OCI-LY7 (cell line): Measurements from ENCODE around the gene DENND5B. TPM values are rescaled to one million over a fixed set of nuclear protein-coding genes. Genes with fewer than 3 reads are reported as not detected.

ENCODE experiments used
- BruUV-seq: library from RNA; stranded (reverse); fragments of 400-500 nt; replicated peaks from 2 replicates; lab custom pipeline; 2021; lab: Mats Ljungman, UMichigan
- CTCF ChIA-PET: fragments of 300-600 bp; sonication (Branson Sonifier 250); formaldehyde crosslinking; loops from one replicate; lab custom pipeline; 2022; ENCODE audit warnings: antibody characterized with exemption; ENCODE audit not compliant: unreplicated experiment; lab: Charles Lee
- POLR2A ChIA-PET: fragments of 300-600 bp; sonication (Branson Sonifier 250); formaldehyde crosslinking; loops from one replicate; lab custom pipeline; 2022; ENCODE audit warnings: antibody characterized with exemption; lab: Charles Lee
- DNase-seq: peaks from one replicate; pipeline ENCODE4 v3.0.0-alpha.2; 2015; ENCODE audit warnings: low spot score
- H2AFZ ChIP-seq: fragments of 200-600 bp; sonication (generic), shearing (Covaris generic); 2 replicates; pipeline ENCODE4 v1.6.1; 2014; ENCODE audit warnings: mild to moderate bottlenecking, antibody characterized with exemption, low read length, moderate library complexity
- H3K27ac ChIP-seq: fragments of 200-600 bp; sonication (generic); 2 replicates; pipeline ENCODE4 v1.5.1; 2014; ENCODE audit warnings: mixed run types, low read depth, mild to moderate bottlenecking, moderate library complexity, low read length, inconsistent platforms; ENCODE audit not compliant: poor library complexity, severe bottlenecking
- H3K36me3 ChIP-seq: fragments of 200-600 bp; sonication (generic); 2 replicates; pipeline ENCODE4 v1.6.1; 2014; ENCODE audit warnings: mild to moderate bottlenecking, antibody characterized with exemption, low read length, moderate library complexity, mixed read lengths; ENCODE audit not compliant: insufficient read depth
- H3K4me1 ChIP-seq: fragments of 200-600 bp; sonication (generic); 2 replicates; pipeline ENCODE4 v1.5.1; 2014; ENCODE audit warnings: mild to moderate bottlenecking, low read length; ENCODE audit not compliant: insufficient read depth, poor library complexity, severe bottlenecking
- H3K4me2 ChIP-seq: fragments of 200-600 bp; sonication (generic); 2 replicates; pipeline ENCODE4 v1.6.1; 2014; ENCODE audit warnings: mild to moderate bottlenecking, low read length
- H3K4me3 ChIP-seq: fragments of 200-600 bp; sonication (generic); 2 replicates; pipeline ENCODE4 v1.5.1; 2014; ENCODE audit warnings: mild to moderate bottlenecking, low read depth, low read length; ENCODE audit not compliant: poor library complexity, severe bottlenecking
- H3K79me2 ChIP-seq: fragments of 200-600 bp; sonication (generic); 2 replicates; pipeline ENCODE4 v1.6.1; 2016; ENCODE audit warnings: low read depth, mild to moderate bottlenecking, low read length, moderate library complexity, mixed read lengths; ENCODE audit not compliant: insufficient read depth
- H3K9me2 ChIP-seq: fragments of 200-600 bp; sonication (generic); 2 replicates; pipeline ENCODE4 v1.6.1; 2016; ENCODE audit warnings: mild to moderate bottlenecking, low read length, mixed read lengths; ENCODE audit not compliant: insufficient read depth
- H3K9me3 ChIP-seq: fragments of 200-600 bp; sonication (generic); 2 replicates; pipeline ENCODE4 v1.6.1; 2014; ENCODE audit warnings: mild to moderate bottlenecking, mixed run types, low read length, mixed read lengths
- H4K20me1 ChIP-seq: fragments of 200-600 bp; sonication (generic); 2 replicates; pipeline ENCODE4 v1.6.1; 2014; ENCODE audit warnings: mild to moderate bottlenecking, antibody characterized with exemption, low read length, moderate library complexity, mixed read lengths; ENCODE audit not compliant: insufficient read depth
- EZH2phosphoT487 ChIP-seq: fragments of 200-600 bp; sonication (generic); IDR thresholded peaks from 2 replicates; pipeline ENCODE4 v1.6.1; 2018; ENCODE audit warnings: low read depth, borderline replicate concordance, mild to moderate bottlenecking, mixed run types, antibody characterized with exemption, low read length, moderate library complexity, mixed read lengths
- intact Hi-C: fragments of 100-400 bp; cut with micrococcal nuclease; formaldehyde crosslinking; loops from one replicate; pipeline ENCODE4 v1.10.0; 2022; ENCODE audit not compliant: unreplicated experiment
- total RNA-seq, 2 experiments: library from RNA; depleted of rRNA in 1 of 2; stranded (reverse); fragments of >200 nt in 1 of 2; shearing (Covaris generic) in 1 of 2; gene quantifications; 2 replicates each; pipeline ENCODE4 v1.2.3, GENCODE V29; 2014 to 2022
- TF ChIP-seq, protein P1 (sequence below): fragments of 200-600 bp; sonication (generic); conservative IDR thresholded peaks from 2 replicates; pipeline ENCODE4 v1.5.1; 2014; ENCODE audit warnings: mild to moderate bottlenecking, antibody characterized with exemption, low read length, moderate library complexity, mixed read lengths

DENND5B gene
- total RNA-seq, 2 experiments from 2014 or later = 23.1 to 38.9 TPM

DNA sequence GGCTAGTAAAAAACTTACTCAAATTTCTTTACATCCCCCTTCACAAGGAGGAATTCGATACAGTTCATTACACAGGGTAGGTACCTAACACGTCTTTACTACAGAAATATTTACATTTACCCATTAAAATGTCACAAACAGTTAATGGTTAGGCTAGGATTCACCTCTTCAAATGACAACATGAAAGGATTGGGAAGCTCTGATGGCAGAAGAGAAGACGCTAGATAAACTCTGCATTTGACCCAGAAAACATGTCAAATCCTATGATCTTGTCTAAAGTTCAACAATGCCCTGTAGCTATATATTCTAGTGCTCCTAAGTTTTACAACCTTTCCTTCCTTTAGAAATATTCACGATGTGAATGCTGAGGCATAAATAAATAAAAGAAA is 64.8 kb downstream of the DENND5B start:
- H4K20me1 ChIP-seq = peaks cover 7% of the 10 kb centered on the region; the same call in 1 of the 2 replicates
- no peaks in the 10 kb centered on the region for H3K36me3 ChIP-seq
- no peak for DNase-seq
- H3K9me3 ChIP-seq = no peaks in the 10 kb centered on the region
- H3K79me2 ChIP-seq = peaks cover 75% of the 10 kb centered on the region
- BruUV-seq = no TSS peak
- ChIA-PET CTCF (no interaction called here), POLR2A (interaction anchor here (1.0 to 1.5 kb wide), 3 partner anchors 9 to 121 kb away, joined by 3 to 9 read pairs (median 3); no protein-coding TSS in a partner anchor)
- H3K9me2 ChIP-seq = no peaks in the 10 kb centered on the region
- H3K4me1 ChIP-seq = peaks cover 30% of the 10 kb centered on the region
- intact Hi-C loops = no loop called here
- no peak overlapping the region for H2AFZ ChIP-seq
- TF ChIP-seq, protein P1, sequence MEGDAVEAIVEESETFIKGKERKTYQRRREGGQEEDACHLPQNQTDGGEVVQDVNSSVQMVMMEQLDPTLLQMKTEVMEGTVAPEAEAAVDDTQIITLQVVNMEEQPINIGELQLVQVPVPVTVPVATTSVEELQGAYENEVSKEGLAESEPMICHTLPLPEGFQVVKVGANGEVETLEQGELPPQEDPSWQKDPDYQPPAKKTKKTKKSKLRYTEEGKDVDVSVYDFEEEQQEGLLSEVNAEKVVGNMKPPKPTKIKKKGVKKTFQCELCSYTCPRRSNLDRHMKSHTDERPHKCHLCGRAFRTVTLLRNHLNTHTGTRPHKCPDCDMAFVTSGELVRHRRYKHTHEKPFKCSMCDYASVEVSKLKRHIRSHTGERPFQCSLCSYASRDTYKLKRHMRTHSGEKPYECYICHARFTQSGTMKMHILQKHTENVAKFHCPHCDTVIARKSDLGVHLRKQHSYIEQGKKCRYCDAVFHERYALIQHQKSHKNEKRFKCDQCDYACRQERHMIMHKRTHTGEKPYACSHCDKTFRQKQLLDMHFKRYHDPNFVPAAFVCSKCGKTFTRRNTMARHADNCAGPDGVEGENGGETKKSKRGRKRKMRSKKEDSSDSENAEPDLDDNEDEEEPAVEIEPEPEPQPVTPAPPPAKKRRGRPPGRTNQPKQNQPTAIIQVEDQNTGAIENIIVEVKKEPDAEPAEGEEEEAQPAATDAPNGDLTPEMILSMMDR = no peak
- TF ChIP-seq EZH2phosphoT487 = no peak
- no peak overlapping the region for H3K4me3 ChIP-seq
- H3K27ac ChIP-seq = peak overlapping the region; percentile 7
- peak overlapping the region; percentile 57 for H3K4me2 ChIP-seq

DNA sequence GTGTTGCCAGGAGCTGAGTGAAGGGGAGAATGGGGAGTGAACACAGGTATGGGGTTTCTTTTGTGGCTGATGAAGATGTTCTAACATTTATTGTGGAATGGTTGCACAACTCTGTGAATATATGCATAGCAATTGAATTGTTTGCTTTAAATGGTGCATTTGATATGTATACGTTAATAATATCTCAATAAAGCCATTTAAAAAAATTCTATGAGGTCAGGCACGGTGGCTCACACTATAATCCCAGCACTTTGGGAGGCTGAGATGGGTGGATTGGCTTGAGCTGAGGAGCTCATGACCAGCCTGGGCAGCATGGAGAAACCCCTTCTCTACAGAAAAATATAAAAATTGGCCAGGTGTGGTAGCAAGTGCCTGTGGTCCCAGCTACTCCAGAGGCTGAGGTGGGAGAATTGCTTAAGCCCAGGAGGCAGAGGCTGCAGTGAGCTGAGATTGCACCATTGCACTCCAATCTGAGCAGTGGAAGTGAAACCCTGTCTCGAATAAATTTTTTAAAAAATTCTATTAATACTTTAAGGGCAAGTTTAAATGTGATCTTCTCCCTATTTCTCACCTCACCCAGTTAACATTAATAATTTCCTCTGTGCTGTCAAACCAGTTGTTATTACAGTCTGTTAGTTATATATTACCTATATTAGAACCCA is 65.3 kb downstream of the DENND5B start:
- TF ChIP-seq, protein P1 = no peak
- no peak for TF ChIP-seq EZH2phosphoT487
- ChIA-PET CTCF (no interaction called here), POLR2A (interaction anchor here (1.2 to 1.5 kb wide), 2 partner anchors 8 to 11 kb away, joined by 3 to 9 read pairs; no protein-coding TSS in a partner anchor)
- Histone ChIP-seq H3K4me3 (peak overlapping the region; percentile 41), H3K79me2 (peaks cover 76% of the 10 kb centered on the region), H3K36me3 (no peaks in the 10 kb centered on the region), H3K27ac (peak overlapping the region; percentile 7), H3K9me2 (no peaks in the 10 kb centered on the region), H4K20me1 (peaks cover 7% of the 10 kb centered on the region; the same call in 1 of the 2 replicates), H3K9me3 (no peaks in the 10 kb centered on the region), H3K4me1 (peaks cover 30% of the 10 kb centered on the region), H2AFZ (no peak overlapping the region), H3K4me2 (peak overlapping the region; percentile 57)
- intact Hi-C loops = no loop called here
- no peak for DNase-seq
- BruUV-seq = no TSS peak
